HG02870 (cell line): Measurements from ENCODE around the gene KIRREL3.
"Not testable (repeated sequence)": the region's sequence is repeated elsewhere in the genome, so short reads cannot be mapped to it uniquely, and the experiment has no call there.

Experiments used
- ATAC-seq: cut with Tn5 transposase; IDR thresholded peaks from one replicate; pipeline ENCODE4 v1.9.1; 2021; ENCODE audit warnings: mild to moderate bottlenecking, moderate library complexity; ENCODE audit not compliant: unreplicated experiment

Gene KIRREL3

DNA sequence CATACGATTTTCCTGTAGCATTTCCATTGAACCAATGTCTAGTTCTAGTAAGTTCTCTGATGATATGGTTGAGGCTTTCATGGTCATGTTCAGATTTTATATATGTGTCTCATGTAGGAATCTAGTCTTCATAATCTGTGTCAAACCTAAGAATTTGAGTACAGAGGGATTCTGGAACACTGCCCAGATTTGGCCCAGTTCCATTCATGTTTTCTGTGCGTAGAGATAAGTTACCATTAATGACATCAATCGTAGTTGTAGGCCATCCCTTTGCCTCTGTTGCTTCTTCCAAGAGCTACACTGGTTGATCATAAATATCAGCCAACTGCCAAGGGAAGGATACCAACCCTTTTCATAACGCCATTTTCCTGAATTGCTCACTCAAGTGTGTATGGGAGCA lies 621.8 kb downstream of the KIRREL3 start:
- ATAC-seq: no peak

DNA sequence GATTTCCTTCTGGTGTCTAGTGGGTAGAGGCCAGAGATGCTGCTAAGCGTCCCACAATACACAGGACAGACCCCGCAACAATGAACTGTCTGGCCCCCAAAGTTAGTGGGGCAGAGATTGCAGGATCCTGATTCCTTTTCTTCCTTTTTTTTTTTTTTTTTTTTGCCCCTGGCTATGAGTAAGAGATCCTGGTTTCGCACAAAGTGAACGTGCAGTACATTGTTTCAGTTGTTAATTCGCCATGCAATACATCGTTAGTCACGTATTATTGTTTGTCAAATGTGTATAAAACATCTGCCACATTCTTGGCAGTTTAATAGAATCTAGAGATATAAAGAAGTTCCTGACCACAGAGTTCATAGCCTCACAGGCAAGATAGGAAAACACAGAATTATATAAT lies 624.8 kb downstream of the KIRREL3 start:
- ATAC-seq: no peak

DNA sequence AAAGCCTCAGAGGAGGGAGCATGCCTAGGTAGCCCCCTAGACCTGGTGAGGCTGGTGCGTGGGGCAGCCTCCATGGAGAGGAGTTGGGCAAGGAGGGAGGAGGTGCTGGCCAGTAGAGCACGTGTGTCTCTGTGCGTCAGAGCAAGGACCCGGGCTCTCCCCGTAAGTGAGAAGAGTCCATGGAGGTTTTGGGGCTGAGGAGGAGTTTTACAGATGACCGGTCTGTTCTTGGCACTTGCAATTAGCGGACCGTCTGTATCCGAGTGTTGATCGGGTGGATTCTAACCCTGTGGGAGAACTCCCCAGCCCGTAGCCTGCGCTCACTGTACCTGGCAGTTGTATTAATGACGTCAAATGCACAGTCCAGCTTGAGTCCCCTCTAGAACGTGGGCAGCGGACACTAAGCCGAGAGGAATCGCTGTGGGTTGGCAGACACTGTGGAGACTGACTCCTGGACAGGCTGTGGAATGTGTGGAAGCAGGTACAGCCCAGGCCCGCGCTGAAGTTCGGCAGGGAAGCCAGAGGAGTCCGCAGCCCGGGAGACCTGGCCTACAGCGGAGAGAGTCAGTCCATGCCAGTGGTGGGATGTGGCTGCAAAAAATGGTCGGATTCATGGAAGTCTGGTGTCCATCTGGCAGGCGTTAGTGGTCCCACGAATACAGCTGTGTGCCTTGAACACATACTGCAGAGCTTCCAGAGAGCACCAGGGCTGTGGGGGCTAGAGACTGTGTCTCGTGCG lies 625.8 kb downstream of the KIRREL3 start:
- ATAC-seq: not testable (repeated sequence)

DNA sequence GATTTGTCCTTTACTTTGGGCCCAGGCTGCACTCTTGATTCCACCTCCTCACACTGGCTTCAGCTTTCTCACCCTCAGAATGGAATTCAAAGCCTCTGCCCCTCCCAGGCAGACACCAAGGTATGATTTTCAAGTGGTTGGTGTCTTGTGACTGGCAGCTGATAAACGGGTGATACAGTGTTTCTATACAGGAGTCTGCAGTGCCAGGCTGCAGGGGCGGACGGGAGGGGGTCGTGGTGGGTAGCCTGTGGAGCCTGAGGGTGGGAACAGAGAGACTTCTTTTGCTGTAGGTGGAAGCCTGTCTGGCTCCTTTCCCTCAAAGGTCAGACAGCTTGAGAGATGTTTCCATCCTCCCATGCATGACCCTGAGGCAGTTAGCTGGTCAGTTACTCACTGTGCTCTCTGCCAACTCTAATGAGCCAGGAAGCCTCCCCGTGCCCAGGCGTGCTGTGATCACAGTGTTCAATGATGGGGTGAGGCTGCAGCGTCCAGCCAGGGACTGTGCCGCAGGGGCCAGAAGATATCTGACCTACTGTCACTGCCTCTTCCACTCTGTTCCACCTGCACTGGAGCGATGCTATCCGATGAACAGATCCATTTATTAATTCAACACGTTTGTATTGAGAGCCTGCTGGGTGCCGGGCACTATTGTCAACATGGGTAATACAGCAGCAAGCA lies 627.0 kb downstream of the KIRREL3 start:
- not testable (repeated sequence) for ATAC-seq
